Globus pallidus (tissue), 1 donor: ENCODE results near the gene PLCD1.

Source experiments
- DNase-seq: peaks from one replicate; pipeline ENCODE4 v3.0.0-alpha.2; 2015; ENCODE audit warnings: low spot score

The PLCD1 gene

GRCh38 chr3:38016847-38017444 lies 12.5 kb downstream of the PLCD1 start:
- DNase-seq = no peak

DNA sequence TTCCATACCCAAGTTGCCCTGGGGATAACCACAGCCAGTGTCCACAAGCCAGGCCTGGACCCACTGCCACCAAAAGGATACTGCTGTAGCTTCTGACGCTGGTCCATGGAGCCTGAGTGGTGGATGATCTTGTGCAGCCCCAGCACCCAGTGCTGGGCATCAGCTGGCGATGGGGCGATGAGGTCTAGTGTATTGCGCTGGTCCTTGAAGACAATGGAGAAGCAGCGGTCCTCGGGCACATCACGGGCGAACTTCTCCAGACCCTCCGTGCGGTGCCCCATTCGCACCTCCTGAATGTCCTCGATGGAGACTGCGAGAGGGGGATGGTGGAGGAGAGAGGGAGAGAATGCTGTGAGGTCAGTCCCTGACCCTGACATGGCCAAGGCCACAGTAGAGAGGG lies 13.0 kb downstream of the PLCD1 start:
- no peak for DNase-seq

DNA sequence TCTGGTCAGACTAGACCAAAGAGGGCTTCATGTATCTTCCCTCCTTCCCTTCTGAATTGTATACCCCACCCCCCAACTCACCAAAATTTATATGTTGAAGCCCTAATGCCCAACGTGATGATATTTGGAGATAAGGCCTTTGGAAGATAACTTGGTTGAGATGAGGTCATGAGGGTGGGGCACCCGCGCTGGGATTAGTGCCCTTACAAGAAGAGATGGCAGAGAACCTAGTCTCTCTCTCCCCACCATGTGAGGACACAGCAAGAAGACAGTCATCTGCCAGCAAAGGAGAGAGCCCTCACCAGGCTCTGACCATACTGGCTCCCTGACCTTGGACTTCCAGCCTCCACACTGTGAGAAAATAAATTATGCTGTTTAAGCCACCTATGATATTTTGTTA lies 13.5 kb downstream of the PLCD1 start:
- no peak for DNase-seq

DNA sequence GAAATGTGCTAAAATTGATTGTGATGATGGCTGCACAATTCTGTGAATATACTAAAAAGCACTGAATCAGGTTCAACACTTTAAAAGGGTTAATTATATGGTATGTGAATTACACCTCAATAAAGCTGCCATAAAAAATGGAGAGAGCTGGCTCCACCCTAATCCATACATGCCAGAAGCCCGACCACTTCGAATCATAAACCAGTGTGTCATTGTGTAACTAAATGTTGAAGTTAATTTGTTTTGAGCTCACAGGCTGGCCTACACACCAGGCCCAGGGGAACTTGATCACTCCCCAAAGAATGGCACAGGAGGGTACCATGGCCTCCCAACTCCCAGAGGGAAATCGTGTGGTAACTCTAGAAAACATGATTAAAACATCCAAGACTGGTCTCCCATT lies 14.0 kb downstream of the PLCD1 start:
- DNase-seq = no peak

DNA sequence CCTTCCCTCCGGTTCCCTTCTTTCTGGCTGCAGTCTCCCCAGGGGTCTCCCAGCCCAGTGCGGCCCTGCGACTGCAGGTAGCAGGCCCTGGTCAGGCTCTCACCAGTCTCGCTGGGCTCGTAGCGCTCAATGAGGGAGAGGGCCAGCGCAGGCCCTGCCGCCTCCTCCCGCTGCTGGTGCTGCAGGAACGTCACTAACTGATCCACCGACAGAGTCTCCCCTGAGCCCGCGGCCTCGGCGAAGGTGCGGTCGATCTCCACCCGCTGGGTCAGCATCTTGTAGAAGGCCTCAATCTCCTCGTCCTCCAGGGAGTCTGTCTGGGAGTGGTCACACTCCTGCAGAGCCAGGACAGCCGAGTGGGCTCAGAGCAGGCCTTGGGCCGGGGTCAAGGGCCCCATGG lies 18.3 kb downstream of the PLCD1 start:
- DNase-seq = no peak

DNA sequence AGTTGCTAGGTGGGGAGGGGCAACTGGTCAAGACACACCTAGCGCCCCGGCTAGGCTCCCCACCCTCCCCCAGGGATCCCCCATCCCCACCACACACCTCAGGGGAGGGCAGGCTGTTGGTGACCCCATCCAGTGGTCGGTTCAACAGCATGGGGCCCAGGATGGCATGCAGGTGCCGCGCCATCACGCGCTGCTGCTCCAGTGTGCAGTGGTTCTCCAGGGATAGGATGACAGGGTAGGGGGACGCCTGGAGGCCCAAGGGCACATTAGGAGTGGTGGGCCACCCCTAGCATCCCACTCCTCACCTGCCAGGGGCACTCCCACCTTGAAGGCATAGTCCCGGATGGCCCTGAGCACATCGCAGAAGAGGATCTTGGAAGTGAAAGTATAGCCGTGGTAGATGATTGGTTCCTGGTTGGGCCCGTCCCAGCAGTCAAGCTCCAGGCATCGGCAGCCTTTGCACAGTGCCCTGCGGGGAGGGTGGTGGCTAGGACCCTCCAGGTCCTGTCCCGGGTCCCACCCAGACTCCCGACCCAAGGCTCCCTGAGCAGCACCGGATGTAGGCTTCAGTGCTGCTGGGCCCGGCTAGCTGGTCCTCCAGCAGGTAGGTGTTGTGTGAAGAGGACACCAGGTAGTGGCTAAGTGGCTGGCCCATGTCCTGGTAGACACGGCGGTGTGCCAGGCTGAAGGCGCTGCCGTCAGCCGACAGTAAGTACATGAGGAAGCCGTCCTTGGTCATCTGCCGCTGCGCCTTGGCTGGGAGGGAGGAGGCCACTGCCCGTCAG lies 19.4 kb downstream of the PLCD1 start:
- DNase-seq = no peak

DNA sequence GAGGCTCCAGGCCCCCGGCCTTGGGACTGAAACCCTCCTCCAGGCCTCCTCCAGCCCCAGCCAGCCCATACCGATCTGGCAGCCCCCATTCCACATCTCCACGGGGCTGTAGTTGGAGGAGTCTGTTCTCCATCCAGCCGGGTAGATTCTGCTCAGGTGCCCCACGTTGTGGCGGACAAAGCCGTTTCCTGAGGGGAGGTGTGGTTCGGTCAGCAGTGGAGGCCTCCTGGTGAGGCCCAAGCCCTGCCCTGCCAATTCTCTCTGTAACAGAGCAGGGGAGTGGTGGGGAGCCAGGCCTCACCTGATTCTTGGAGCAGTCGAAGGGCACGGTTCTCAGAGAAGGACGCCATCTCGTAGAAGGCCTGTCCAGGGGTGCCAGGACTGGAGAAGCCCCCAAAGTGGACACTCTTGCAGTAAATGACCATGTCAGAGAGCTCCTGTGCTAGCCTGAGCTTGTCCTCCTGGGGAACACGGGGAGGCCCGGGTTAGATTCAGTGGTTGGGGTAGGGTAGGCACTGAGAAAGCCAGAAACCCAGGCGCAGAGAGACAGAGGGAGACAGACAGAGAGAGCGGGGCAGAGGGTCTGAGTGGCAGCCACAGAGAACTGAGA lies 20.4 kb downstream of the PLCD1 start:
- DNase-seq = no peak

DNA sequence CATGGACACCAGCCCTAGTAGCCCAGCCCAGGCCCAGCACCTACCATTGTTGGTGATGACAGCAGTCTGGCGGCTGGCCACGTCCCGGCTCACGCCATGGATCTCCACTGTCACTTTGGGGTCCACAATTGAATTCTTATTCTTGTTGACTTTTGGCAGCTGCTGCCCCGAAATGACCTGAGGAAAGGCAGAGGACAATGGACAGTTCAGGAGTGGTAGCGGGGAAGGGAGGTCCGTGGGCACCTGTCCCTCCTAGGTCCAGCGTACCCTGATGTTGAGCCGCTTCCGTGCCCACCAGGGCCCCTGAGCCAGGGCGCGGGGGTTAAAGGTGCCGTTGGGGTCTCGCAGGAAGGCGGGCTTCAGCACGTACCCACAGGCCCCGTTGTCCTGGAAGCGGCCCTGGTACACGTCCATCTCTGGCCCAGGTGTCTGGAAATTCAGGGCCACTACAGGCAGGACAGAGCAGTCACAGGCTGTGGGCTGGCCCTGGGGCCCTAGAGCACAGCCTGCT lies 21.2 kb downstream of the PLCD1 start:
- no peak for DNase-seq

DNA sequence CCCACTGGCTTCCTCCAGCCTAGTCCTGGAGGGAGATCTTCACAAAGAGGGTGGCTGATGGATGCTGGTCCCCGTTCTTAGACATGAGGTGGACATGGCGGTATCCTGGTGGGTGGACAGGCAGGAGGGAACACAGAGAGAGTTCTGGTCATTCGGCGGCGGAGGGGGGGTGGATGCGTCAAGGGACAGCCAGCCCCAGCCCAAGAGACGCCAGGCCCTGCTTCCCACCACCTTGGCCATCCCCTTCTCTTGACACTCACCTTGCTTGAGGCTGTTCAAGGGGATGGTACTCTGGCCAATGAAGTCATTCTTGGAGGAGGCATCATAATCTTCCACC lies 21.7 kb downstream of the PLCD1 start:
- DNase-seq = no peak

DNA sequence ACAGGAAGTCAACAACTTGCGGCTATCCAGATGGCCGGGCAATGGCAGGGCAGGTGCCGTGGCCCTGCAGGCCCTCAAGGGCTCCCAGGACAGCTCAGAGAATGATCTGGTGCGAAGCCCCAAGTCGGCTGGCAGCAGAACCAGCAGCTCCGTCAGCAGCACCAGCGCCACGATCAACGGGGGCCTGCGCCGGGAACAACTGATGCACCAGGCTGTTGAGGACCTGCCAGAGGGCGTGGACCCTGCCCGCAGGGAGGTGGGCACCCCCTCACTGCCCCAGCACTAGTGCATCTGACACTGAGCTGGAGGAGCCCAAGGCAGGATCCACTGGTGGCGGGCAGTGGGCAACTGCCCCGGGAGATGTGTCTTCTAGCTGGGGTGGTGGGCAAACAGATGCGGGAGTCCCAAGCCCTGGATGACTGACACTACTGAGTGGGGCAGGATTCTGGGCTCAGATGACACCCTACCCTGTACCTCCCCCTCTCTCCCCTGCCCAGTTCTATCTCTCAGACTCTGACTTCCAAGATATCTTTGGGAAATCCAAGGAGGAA lies 22.9 kb downstream of the PLCD1 start:
- no peak for DNase-seq

- DNase-seq = no peak
Observed at GRCh38 chr3:38006031-38006430, 23.4 kb downstream of the PLCD1 start.

DNA sequence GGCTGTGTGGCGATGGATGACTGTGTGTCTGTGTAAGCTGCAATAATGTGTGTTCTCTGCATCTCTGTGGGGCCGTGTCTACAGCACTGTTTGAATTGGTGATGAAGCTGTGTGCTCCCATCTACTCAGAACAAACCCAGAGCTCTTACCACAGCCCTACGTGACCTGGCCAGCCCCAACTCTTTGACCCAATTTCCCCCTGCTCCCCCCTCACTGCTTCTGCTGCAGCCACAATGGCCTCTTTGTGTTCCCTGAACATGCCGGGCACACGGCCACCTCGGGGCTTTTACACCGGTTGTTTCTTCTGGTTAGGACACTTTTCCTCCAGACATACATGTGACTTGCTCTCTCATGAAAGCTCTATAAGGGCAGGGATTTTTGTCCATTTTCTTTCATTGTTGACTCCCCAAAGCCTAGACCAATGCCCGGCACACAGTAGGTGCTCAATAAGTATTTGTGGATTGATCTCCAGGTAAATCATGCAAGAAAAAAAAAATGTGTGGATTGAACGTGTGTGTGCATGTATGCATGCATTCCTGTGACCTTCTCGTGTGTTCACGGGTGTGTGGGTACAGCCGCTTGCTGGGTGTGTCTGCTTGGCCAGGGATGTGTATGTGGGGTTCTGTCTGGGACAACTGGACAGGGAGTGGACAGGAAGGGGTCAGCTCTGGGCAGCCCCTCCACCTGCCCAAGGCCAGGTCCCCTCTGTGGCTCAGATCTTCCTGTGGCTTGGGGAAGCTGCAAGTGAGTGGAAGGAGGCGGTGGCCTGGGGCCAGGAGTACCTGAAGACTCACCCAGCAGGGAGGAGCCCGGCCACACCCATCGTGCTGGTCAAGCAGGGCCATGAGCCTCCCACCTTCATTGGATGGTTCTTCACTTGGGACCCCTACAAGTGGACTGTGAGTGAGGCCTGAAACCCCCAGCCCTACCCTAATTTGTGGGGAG lies 24.1 kb downstream of the PLCD1 start:
- peak; percentile 99 for DNase-seq

DNA sequence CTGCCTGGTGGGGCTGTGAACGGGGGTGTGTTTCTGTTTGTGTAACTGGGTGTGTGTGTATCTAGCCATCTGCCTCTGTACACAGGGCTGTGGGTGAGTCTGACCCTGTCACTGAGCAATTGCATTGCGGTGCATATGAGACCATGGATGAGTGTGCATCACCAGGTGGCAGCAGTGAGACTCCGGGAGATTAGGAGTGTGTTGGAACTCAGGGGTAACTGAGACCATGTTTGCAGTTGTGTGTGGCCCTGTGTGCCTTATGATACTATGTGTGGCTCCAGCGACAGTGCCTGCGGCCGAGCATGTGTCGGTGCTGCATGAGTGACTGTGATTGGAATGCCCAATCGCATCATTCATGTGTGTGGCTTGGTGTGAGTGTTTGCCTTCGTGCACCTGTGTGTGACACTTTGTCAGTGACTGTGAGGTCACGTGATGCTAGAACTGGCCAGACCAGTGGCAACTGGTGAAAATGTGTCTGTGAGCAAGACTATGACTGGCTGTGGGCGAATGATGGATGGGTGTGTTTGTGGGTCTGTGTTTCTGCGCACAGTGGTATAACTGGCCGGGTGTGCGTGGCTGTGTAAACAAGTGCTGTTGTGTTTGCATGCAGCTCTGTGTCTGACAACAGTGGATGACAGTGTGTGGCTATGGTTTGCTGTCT lies 24.9 kb downstream of the PLCD1 start:
- peak; percentile 84 for DNase-seq

GRCh38 chr3:38003817-38004414 lies 25.5 kb downstream of the PLCD1 start:
- no peak for DNase-seq

GRCh38 chr3:38003371-38003816 lies 26.0 kb downstream of the PLCD1 start:
- peak; percentile 78 for DNase-seq

GRCh38 chr3:38002940-38003339 lies 26.5 kb downstream of the PLCD1 start:
- DNase-seq = no peak

DNA sequence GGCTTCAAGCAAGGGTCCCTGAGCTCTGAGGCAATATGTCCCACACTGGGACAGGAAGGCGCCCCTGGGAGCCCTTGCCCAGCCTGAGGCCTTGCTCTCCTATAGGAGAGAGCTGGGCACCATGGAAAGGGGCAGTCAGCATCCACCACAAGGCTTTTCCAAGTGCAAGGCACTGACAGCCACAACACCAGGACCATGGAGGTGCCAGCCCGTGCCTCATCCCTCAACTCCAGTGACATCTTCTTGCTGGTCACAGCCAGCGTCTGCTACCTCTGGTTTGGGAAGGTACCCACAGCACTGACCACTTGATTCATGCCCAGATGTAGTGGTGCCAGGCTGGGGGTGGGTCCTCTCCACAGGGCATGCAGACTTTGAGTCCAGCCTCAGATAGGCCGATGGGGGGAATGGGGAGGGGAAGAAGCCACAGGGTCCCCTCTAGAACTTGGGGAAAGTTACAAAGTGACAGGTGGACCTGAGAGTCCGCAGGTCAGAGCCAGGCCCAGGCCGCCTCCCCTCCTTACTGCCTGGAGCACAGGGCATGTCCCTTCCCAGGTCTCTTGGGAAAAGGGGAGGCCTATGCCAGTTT lies 27.1 kb downstream of the PLCD1 start:
- no peak for DNase-seq

DNA sequence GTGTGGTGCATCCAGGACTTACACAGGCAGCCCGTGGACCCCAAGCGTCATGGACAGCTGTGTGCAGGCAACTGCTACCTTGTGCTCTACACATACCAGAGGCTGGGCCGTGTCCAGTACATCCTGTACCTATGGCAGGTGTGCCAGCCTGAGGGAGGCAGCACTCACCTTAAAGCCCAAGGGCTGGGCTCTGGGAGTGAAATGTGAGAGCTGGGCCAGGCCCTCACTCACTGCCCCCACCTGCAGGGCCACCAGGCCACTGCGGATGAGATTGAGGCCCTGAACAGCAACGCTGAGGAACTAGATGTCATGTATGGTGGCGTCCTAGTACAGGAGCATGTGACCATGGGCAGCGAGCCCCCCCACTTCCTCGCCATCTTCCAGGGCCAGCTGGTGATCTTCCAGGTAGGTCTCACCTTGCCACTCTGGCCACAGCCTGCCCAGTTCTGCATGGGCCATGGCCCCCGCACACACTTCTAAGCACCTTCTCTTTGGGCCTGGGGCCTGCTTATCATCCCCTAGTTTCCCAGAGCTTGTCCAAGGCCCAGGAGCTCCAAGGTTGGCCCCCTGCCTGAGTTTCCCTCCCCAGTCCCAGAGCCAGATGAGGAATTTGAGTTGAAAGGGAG lies 27.9 kb downstream of the PLCD1 start:
- DNase-seq = no peak

- peak; percentile 75 for DNase-seq
Observed at GRCh38 chr3:38000965-38001455, 28.4 kb downstream of the PLCD1 start.
